NCI-H526 (cell line): ENCODE measurements around the gene NR3C2.

ENCODE experiments used
- DNase-seq, 2 experiments: peaks; one replicate each; lab custom pipeline; 2025; lab: John Stamatoyannopoulos, UW

The NR3C2 gene

GRCh38 chr4:148435654-148436406 is 6.4 kb downstream of the NR3C2 start:
- DNase-seq = no peak

DNA sequence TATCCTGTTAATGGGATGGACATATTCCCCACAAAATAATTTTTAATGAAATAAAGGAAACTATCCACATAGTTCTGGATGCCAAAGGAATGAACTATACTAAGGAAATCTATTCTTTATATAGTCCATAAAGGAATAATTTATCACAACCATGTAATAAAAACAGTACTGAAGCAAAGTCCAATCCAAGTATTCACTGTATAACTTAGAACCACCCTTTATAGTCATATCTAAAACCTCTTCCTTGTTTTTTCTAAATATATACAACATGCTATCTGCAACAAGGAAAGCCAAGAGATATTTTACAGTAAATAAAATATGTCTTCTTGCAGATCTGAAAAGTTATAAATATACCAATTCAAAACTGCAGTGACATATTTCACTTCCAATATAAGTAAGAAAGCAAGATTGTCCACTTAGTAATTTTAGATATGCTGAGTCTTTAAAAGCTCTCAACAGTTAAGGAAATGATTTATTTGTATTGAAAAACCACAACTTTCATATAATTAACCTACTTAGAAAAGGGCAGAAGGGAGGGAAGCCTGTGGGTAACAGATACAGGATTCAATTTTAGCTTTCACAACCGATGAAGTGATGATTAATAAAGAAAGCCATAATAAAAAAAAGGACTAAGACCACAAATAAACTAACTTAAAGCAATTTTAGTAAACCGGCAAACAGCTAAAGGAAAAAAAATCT is 8.0 kb downstream of the NR3C2 start:
- DNase-seq = no peak

DNA sequence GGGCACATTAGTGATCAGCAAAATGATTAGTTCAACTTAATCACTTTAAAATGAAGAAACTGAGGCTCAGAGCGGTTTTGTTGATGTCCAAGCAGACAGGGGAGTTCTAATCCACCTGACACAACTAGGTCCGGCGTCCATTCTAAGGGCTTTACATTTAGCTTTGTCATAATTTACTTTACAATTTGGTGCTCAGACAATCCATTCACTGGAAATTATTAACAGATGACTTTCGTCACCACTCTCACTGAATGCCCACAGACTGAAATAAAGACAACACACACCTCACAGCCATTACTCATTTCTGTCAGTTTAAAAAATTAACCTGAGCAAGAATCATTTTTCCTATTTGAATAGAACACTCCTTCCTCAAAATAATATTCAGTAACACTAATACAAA is 10.8 kb downstream of the NR3C2 start:
- no peak for DNase-seq

- DNase-seq = no peak
These were observed 11.4 kb downstream of the NR3C2 start for GRCh38 chr4:148430854-148431253.

- DNase-seq = no peak
These were observed 13.0 kb downstream of the NR3C2 start for GRCh38 chr4:148429206-148429605.

GRCh38 chr4:148426643-148427042 is 15.6 kb downstream of the NR3C2 start:
- DNase-seq = peak in 1 of 2 experiments; percentile 17

DNA sequence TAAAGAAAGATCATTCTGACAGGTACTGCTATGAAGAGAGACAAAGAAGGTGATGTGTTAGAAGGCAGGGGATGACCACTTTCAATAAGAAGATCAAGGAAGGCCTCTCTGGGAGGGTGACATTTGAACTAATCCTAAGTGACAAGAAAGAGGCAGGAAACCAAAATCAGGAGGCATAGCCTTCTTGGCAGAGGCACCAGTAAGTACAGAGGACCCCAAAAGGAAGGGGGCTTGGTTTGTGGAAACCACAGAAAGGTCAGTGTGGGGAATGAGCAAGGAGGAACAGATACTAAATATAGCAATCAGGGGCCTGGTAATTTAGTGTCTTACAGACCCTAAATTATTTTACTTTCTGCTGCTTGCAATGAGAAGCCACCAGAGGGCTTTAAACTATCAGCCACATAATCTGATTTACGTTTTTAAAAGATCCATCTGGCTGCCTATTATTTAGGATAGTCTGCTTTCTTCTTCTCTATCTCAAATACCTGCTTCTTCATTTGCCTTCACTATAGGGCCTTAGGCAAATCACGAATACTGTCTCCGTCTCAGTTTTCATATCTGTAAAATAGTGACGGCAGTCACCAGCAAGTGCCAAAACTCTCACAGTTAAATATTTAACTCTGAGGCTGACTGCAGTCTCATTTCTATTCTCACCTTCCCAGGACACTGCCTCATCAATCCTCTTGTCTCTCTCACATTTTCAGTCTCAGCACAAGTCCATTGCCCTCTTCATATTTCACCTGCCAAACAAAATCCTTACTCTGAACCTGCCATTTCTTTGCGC is 16.7 kb downstream of the NR3C2 start:
- peak in 1 of 2 experiments; percentile 24 for DNase-seq

DNA sequence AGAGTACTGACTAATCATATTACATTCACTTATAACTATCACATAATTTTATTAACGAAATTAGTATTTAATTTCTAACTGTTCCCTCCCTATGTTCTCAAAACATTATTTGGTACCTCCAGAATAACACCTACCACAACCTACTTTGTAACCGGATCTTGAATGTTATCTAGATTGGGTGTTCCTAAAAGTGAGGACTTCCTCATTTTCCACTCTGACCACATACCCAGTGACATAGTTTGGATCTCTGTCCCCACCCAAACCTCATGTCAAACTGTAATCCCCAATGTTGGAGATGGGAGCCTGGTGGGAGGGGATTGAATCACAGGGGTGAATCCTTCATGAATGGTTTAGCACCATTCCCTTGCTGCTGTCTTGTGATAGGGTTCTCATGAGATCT is 21.8 kb downstream of the NR3C2 start:
- DNase-seq = no peak

- peak; percentile 8 to 16 for DNase-seq
These were observed 26.7 kb downstream of the NR3C2 start for GRCh38 chr4:148415500-148415899.

DNA sequence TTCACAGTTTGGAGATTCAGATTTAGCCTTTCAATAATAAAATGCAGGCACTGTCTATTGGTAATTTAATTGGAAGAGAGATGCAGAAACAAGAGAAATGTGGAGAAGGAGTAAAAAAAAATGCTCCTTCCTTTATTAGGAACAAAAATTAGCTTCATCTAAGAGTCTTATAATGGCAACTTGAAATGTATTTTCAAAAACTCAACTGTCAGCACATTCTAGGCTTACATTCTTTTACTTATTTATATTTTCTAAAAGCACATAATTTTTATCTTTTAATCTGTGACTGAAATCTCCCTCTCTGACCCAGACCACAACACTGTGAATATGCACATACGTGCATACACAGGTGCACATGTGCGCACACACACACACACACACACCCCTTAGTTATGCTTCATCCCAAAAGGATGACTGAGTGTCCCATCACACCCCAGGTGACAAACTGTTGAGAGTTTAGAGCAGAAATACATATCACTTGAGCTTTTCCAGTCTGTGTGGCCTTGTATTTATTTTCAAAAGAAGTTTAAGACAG is 29.7 kb downstream of the NR3C2 start:
- no peak for DNase-seq

DNA sequence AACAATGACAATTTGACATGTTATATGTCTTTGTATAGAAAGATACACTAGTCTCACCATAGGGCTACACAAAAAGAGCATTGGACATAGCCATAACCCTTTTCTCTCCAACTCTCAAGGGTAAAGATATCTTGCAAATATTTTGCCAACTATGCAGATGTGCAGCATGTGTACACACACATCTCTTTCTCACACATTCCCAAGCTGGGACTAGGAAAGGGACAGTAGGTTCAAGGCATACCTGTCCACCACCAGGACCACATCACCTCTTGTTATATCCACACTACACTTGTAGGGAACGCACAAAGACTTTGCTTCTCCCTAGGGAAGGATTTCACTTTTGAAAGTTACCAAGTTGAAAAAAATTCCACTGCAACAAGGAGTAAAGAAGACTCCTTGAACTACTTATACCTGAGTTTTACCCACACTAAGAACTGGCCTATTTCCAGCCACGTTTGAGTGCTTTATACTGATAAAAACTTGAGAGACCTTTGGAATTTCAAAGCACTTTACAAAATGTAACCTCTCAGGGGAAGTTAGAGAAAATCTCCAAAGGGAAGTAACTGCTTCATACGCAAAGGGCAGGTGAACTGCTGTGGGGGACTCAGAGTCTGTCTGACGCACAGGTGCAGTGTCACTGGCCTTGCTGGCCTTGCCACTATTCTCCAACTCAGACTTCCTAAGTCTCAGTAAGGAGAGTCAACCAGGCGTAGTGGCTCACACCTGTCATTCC is 36.9 kb downstream of the NR3C2 start:
- DNase-seq = no peak

DNA sequence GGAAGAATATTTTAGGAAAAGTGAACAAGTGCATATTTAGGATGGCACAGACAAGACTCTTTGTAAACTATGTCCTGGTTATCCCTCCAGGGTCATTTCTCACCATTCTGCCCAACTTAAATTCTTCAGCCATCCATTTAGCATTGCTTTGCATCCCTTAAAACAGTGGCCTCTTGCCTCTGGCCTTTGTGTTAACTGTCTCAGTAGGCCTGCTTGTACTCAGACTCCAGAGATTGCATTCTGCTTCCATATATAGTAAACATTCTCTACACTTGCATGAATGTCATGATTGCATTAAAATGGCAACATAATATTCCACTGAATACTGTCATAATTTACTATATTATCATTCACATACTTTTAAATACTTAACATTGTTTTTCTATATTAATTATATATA is 43.2 kb downstream of the NR3C2 start:
- no peak for DNase-seq

- no peak for DNase-seq
These were observed 44.4 kb downstream of the NR3C2 start for GRCh38 chr4:148397771-148398170.

DNA sequence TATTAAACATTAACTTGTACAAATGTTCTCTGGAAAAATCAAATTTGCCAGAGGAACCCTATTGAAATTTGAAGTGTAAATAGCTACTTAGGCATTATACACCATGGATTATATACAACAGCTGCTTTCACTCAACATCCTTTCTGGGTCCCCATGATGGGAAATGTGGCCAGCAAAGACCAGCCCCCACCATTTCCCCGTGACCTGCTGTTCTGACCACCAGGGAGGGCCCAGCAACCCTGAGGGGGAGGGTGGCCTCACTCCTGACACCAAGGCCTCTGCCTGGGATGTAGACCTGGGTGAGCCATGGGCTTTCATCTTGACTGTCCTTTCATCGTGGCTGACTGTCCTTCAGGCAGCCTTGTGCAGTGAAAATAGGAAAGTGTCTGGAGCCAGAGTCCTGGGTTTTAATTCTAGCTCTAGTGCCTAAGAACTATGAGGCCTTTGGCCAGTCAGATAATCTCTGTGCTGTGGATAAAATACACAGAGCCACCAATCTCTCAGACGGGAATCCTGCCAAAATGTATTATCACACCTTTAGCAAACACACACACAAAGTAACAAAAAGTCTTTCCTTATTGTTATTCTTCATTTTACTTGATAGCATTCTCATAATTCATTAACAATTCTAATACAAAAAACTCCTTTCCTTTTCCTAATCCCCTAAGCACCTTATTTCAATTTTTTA is 45.1 kb downstream of the NR3C2 start:
- DNase-seq = no peak

DNA sequence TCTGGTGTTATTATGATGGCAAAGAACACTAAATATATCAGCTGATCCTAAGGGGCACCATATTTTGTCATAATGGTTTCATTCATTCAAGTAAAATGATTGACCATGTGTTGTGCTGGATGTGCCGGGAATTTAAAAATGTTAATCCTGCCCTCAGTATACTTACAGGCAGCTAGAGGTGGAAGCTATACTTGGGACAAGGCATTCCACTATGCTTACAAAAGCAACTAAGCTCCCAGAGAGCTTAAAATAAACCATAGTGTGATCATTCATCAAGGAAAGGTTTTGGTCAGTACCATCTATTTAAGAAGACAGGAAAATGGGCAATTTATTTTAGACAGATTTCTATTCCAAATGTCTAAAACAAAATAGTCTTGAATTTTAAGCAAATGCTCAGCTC is 46.4 kb downstream of the NR3C2 start:
- DNase-seq = no peak

- DNase-seq = no peak
These were observed 51.2 kb downstream of the NR3C2 start for GRCh38 chr4:148391056-148391455.

- DNase-seq = no peak
These were observed 51.9 kb downstream of the NR3C2 start for GRCh38 chr4:148390311-148390710.

GRCh38 chr4:148380291-148380690 is 61.9 kb downstream of the NR3C2 start:
- DNase-seq = no peak

GRCh38 chr4:148376151-148376550 is 66.1 kb downstream of the NR3C2 start:
- peak; percentile 38 to 39 for DNase-seq

GRCh38 chr4:148375584-148375983 is 66.6 kb downstream of the NR3C2 start:
- no peak for DNase-seq

GRCh38 chr4:148373093-148373492 is 69.1 kb downstream of the NR3C2 start:
- DNase-seq = no peak
